CD4-positive, CD25-positive, alpha-beta regulatory T cell (primary cell): ENCODE measurements around the gene COA6. TPM values are rescaled to one million over a fixed set of nuclear protein-coding genes. Genes with fewer than 3 reads are reported as not detected.
"Not testable (repeated sequence)": the region's sequence is repeated elsewhere in the genome, so short reads cannot be mapped to it uniquely, and the experiment has no call there.

ENCODE experiments used
- ATAC-seq, 2 donors: fragments of 150-1000 bp; cut with Tn5 transposase; one replicate each; pipeline ENCODE4 v1.10.0; 2021; ENCODE audit warnings: low read depth in 2 of 2, moderate number of reproducible peaks in 2 of 2, moderate library complexity in 1 of 2
- DNase-seq, 3 donors: peaks; one replicate each; pipeline versions ENCODE4 v3.0.0 to v3.0.0-alpha.2; 2012 to 2022; ENCODE audit warnings: mixed read lengths in 1 of 3
- H3K27ac ChIP-seq: one replicate; pipeline ENCODE4 v1.7.0; 2013; ENCODE audit warnings: mild to moderate bottlenecking, low read length; ENCODE audit not compliant: insufficient read depth, poor library complexity, severe bottlenecking
- H3K27me3 ChIP-seq: one replicate; pipeline ENCODE4 v1.7.0; 2013; ENCODE audit warnings: low read length; ENCODE audit not compliant: control insufficient read depth, insufficient read depth
- H3K36me3 ChIP-seq: one replicate; pipeline ENCODE4 v1.7.0; 2013; ENCODE audit warnings: mild to moderate bottlenecking, low read length, moderate library complexity; ENCODE audit not compliant: control insufficient read depth, insufficient read depth
- H3K4me1 ChIP-seq: 2 replicates; pipeline ENCODE4 v1.7.0; 2013; ENCODE audit warnings: mild to moderate bottlenecking, low read length; ENCODE audit not compliant: insufficient read depth, control insufficient read depth, poor library complexity, severe bottlenecking
- H3K4me3 ChIP-seq: one replicate; pipeline ENCODE4 v1.7.0; 2013; ENCODE audit warnings: low read depth, mild to moderate bottlenecking, low read length, moderate library complexity
- H3K9me3 ChIP-seq, 2 experiments: 1 replicate in 1 of 2; 2 replicates in 1 of 2; pipeline ENCODE4 v1.7.0; 2013; ENCODE audit warnings: low read length in 2 of 2, mild to moderate bottlenecking in 1 of 2, moderate library complexity in 1 of 2; ENCODE audit not compliant: control insufficient read depth in 2 of 2
- H3K27ac Mint-ChIP-seq, 3 donors: one replicate each; pipeline ENCODE4 v1.8.0; 2020 to 2022; ENCODE audit warnings: mild to moderate bottlenecking in 3 of 3, mixed read lengths in 3 of 3, moderate library complexity in 2 of 3
- H3K27me3 Mint-ChIP-seq: one replicate; pipeline ENCODE4 v1.8.0; 2022; ENCODE audit warnings: mild to moderate bottlenecking, mixed read lengths
- H3K36me3 Mint-ChIP-seq: one replicate; pipeline ENCODE4 v1.8.0; 2020; ENCODE audit warnings: mixed read lengths
- H3K4me1 Mint-ChIP-seq, 4 donors: one replicate each; pipeline ENCODE4 v1.8.0; 2020 to 2022; ENCODE audit warnings: mixed read lengths in 4 of 4, mild to moderate bottlenecking in 1 of 4
- H3K4me3 Mint-ChIP-seq, 4 donors: one replicate each; pipeline ENCODE4 v1.8.0; 2020 to 2022; ENCODE audit warnings: mild to moderate bottlenecking in 4 of 4, mixed read lengths in 4 of 4, moderate library complexity in 3 of 4
- H3K9me3 Mint-ChIP-seq, 7 donors: one replicate each; pipeline ENCODE4 v1.8.0; 2020 to 2022; ENCODE audit warnings: mixed read lengths in 7 of 7, mild to moderate bottlenecking in 3 of 7, moderate library complexity in 2 of 7
- polyA plus RNA-seq, 4 donors: library from polyadenylated mRNA; unstranded; fragments of 300-500 nt; fragmentation: Illumina TruSeq; gene quantifications; one replicate each; pipeline ENCODE4 v1.2.3, GENCODE V29; 2021
- total RNA-seq: library from RNA; stranded (reverse); gene quantifications from one replicate; pipeline ENCODE4 v1.2.3, GENCODE V29; 2022

The COA6 gene
- total and polyA plus RNA-seq, 5 donors from 2014 or later: 11.9 to 61.9 (median 53.8) TPM

GRCh38 chr1:234356615-234357269 is 16.5 kb upstream of the COA6 start:
- peak; percentile 45 to 64 (median 54) for DNase-seq
- peak overlapping the region; percentile 61 for H3K27ac ChIP-seq

GRCh38 chr1:234357831-234358230 is 15.4 kb upstream of the COA6 start:
- Mint-ChIP-seq H3K4me3 (peak overlapping the region; percentile 7 to 88 (median 41)), H3K4me1 (peaks cover 0 to 21% (median 6%) of the 10 kb centered on the region in 4 donors), H3K9me3 (peaks cover 0 to 2% (median 0%) of the 10 kb centered on the region in 7 donors), H3K27ac (no peak overlapping the region), H3K27me3 (peaks cover 40% of the 10 kb centered on the region), H3K36me3 (no peaks in the 10 kb centered on the region)
- Histone ChIP-seq H3K27me3 (no peaks in the 10 kb centered on the region), H3K27ac (no peak overlapping the region), H3K4me1 (no peaks in the 10 kb centered on the region), H3K9me3 (no peaks in the 10 kb centered on the region), H3K36me3 (no peaks in the 10 kb centered on the region), H3K4me3 (peak overlapping the region; percentile 82)
- no peak for DNase-seq
- no peak for ATAC-seq

More at GRCh38 chr1:234356615-234357269, 16.5 kb upstream of the COA6 start:
- H3K4me1 ChIP-seq, H3K36me3 ChIP-seq, H3K36me3 Mint-ChIP-seq, H3K9me3 ChIP-seq, H3K27me3 ChIP-seq, H3K9me3 Mint-ChIP-seq: not testable (repeated sequence)
- peak; percentile 69 to 78 for ATAC-seq
- H3K4me3 ChIP-seq: peak overlapping the region; percentile 82
- H3K27me3 Mint-ChIP-seq: peaks cover 45% of the 10 kb centered on the region
- H3K4me1 Mint-ChIP-seq: peaks cover 0 to 21% (median 6%) of the 10 kb centered on the region in 4 donors
- peak overlapping the region; percentile 85 to 96 (median 91) for H3K27ac Mint-ChIP-seq
- peak overlapping the region; percentile 47 to 90 (median 88) for H3K4me3 Mint-ChIP-seq

- Mint-ChIP-seq H3K36me3 (no peaks in the 10 kb centered on the region), H3K27me3 (peaks cover 20% of the 10 kb centered on the region), H3K4me3 (no peak overlapping the region), H3K9me3 (no peaks in the 10 kb centered on the region), H3K27ac (no peak overlapping the region), H3K4me1 (peaks cover 0 to 19% (median 5%) of the 10 kb centered on the region in 4 donors)
- Histone ChIP-seq H3K27me3 (no peaks in the 10 kb centered on the region), H3K4me3 (no peak overlapping the region), H3K27ac (no peak overlapping the region), H3K9me3 (no peaks in the 10 kb centered on the region), H3K36me3 (no peaks in the 10 kb centered on the region), H3K4me1 (no peaks in the 10 kb centered on the region)
- DNase-seq (no peak), ATAC-seq (no peak)
Observed at GRCh38 chr1:234361102-234361603, 12.1 kb upstream of the COA6 start.

GRCh38 chr1:234362558-234362957 is 10.7 kb upstream of the COA6 start:
- Histone ChIP-seq H3K4me3 (no peak overlapping the region), H3K27ac (no peak overlapping the region), H3K27me3 (no peaks in the 10 kb centered on the region), H3K36me3 (no peaks in the 10 kb centered on the region), H3K9me3 (no peaks in the 10 kb centered on the region), H3K4me1 (no peaks in the 10 kb centered on the region)
- no peak overlapping the region for H3K27ac Mint-ChIP-seq
- no peak for ATAC-seq
- no peaks in the 10 kb centered on the region for H3K36me3 Mint-ChIP-seq
- H3K9me3 Mint-ChIP-seq: no peaks in the 10 kb centered on the region
- H3K27me3 Mint-ChIP-seq: peaks cover 14% of the 10 kb centered on the region
- DNase-seq: no peak
- peaks cover 0 to 16% (median 3%) of the 10 kb centered on the region in 4 donors for H3K4me1 Mint-ChIP-seq
- H3K4me3 Mint-ChIP-seq: no peak overlapping the region

GRCh38 chr1:234368320-234369032 is 4.8 kb upstream of the COA6 start:
- H3K36me3 ChIP-seq: no peaks in the 10 kb centered on the region
- no peaks in the 10 kb centered on the region for H3K9me3 Mint-ChIP-seq
- no peak overlapping the region for H3K27ac ChIP-seq
- H3K27me3 Mint-ChIP-seq: no peaks in the 10 kb centered on the region
- no peaks in the 10 kb centered on the region for H3K9me3 ChIP-seq
- peaks cover 3 to 25% (median 18%) of the 10 kb centered on the region in 4 donors for H3K4me1 Mint-ChIP-seq
- no peaks in the 10 kb centered on the region for H3K27me3 ChIP-seq
- H3K4me3 ChIP-seq: no peak overlapping the region
- DNase-seq (peak in 2 of 3 donors; percentile 13 to 41), ATAC-seq (no peak)
- peak overlapping the region in 2 of 4 donors; percentile 17 to 21 for H3K4me3 Mint-ChIP-seq
- no peaks in the 10 kb centered on the region for H3K36me3 Mint-ChIP-seq
- H3K4me1 ChIP-seq: peaks cover 16% of the 10 kb centered on the region
- H3K27ac Mint-ChIP-seq: peak overlapping the region; percentile 4 to 27 (median 8)

GRCh38 chr1:234369033-234369430 is 4.2 kb upstream of the COA6 start:
- no peaks in the 10 kb centered on the region for H3K36me3 Mint-ChIP-seq
- H3K27ac Mint-ChIP-seq: peak overlapping the region; percentile 3 to 59 (median 8)
- Histone ChIP-seq H3K4me3 (no peak overlapping the region), H3K27me3 (no peaks in the 10 kb centered on the region), H3K4me1 (peaks cover 21% of the 10 kb centered on the region), H3K27ac (no peak overlapping the region), H3K9me3 (no peaks in the 10 kb centered on the region), H3K36me3 (no peaks in the 10 kb centered on the region)
- no peak overlapping the region for H3K4me3 Mint-ChIP-seq
- no peaks in the 10 kb centered on the region for H3K9me3 Mint-ChIP-seq
- H3K27me3 Mint-ChIP-seq: no peaks in the 10 kb centered on the region
- DNase-seq (no peak), ATAC-seq (no peak)
- H3K4me1 Mint-ChIP-seq: peaks cover 4 to 27% (median 20%) of the 10 kb centered on the region in 4 donors

GRCh38 chr1:234369784-234370183 is 3.5 kb upstream of the COA6 start:
- DNase-seq (peak in 1 of 3 donors; percentile 37), ATAC-seq (no peak)
- no peaks in the 10 kb centered on the region for H3K27me3 ChIP-seq
- Mint-ChIP-seq H3K36me3 (no peaks in the 10 kb centered on the region), H3K4me3 (peak overlapping the region in 2 of 4 donors; percentile 31 to 70), H3K4me1 (peaks cover 11 to 34% (median 28%) of the 10 kb centered on the region in 4 donors), H3K27me3 (no peaks in the 10 kb centered on the region), H3K9me3 (no peaks in the 10 kb centered on the region), H3K27ac (no peak overlapping the region)
- H3K36me3 ChIP-seq: no peaks in the 10 kb centered on the region
- peaks cover 28% of the 10 kb centered on the region for H3K4me1 ChIP-seq
- no peak overlapping the region for H3K27ac ChIP-seq
- no peak overlapping the region for H3K4me3 ChIP-seq
- H3K9me3 ChIP-seq: no peaks in the 10 kb centered on the region
